Astrocyte of the cerebellum (primary cell): Measurements from ENCODE around the gene ATP2A3.

ENCODE experiments used
- DNase-seq: peaks from one replicate; pipeline ENCODE4 v3.0.0-alpha.2; 2011; ENCODE audit warnings: low read depth
- H3K4me3 ChIP-seq: 2 replicates; pipeline ENCODE4 v1.5.1; 2011; ENCODE audit warnings: mild to moderate bottlenecking, low read depth, low read length, moderate library complexity
- in situ Hi-C: cut with HindIII; loops from 2 replicates; pipeline ENCODE4 v1.10.0; 2017; ENCODE audit warnings: low sequenced_read_pairs
- TF ChIP-seq, protein P1 (sequence below): IDR thresholded peaks from 2 replicates; pipeline ENCODE4 v1.5.1; 2012; ENCODE audit warnings: low read length, low read depth, moderate library complexity, mild to moderate bottlenecking; ENCODE audit errors: missing control alignments

Gene ATP2A3

DNA sequence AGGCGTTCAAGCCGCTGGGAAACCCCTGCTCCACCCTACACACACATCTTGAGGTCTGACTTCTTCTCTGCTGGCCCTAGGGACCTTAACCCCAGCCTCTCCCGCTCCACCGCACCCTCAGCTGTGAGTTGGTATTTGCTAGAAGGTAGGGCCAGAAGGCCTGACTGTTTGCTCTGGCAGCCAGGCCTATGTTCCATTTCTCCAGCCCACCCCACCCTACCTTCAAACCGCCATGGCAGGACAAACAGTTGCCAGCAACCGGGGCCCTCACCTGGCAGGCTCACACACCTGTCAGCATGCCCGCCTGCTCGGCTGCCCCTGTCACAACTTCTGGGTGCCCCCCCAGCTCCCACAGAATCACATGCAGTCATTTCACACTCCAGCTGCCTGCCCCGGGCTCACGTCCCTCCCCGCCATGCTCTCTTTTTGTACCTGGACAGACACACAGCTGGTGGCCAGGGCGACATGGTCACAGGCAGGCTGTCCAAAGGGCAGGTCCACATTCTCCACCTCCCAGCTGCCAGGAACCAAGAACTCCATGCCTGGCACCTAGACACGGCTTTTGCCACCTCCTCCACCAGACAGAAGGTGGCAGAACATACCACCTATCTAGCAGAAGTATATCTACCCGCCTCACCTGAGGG is 2.6 kb upstream of the ATP2A3 start:
- TF ChIP-seq, protein P1, sequence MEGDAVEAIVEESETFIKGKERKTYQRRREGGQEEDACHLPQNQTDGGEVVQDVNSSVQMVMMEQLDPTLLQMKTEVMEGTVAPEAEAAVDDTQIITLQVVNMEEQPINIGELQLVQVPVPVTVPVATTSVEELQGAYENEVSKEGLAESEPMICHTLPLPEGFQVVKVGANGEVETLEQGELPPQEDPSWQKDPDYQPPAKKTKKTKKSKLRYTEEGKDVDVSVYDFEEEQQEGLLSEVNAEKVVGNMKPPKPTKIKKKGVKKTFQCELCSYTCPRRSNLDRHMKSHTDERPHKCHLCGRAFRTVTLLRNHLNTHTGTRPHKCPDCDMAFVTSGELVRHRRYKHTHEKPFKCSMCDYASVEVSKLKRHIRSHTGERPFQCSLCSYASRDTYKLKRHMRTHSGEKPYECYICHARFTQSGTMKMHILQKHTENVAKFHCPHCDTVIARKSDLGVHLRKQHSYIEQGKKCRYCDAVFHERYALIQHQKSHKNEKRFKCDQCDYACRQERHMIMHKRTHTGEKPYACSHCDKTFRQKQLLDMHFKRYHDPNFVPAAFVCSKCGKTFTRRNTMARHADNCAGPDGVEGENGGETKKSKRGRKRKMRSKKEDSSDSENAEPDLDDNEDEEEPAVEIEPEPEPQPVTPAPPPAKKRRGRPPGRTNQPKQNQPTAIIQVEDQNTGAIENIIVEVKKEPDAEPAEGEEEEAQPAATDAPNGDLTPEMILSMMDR = no peak
- no peak overlapping the region for H3K4me3 ChIP-seq
- in situ Hi-C loops = no loop called here
- DNase-seq = no peak

DNA sequence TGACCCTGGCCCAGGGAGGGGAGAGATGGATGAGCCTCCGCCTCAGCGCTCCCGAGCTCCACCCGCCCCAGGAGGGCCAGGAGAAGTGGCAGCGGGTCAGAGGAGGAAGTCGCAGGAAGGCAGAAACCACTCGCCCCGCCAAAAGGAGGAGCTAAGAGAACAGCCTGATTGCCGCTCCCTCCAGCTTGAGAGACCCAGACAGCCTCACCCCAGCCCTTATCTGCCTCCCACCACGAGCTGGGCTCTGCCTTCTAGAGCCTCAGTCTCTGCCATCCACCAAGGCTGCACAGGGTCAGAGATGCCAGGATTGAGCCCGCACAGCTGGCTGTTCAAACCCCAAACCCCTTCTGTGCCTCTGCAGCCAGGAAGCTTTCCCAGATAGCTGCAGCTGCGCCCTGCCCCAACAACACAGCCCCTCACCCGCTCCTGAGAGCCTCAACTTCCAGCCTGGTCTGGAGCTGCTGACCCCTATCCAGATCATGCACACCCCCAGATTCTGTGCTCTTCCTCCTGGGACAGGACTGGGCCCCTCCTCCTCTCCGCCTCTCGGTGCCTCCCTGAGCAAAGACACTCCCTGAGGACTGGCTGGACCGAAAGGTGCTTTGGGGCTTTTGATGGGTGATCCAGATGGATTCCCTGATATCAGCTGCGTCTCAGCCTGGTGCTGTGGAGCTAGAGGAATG is 1.0 kb upstream of the ATP2A3 start:
- DNase-seq = no peak
- H3K4me3 ChIP-seq = no peak overlapping the region
- TF ChIP-seq, protein P1 = no peak
- in situ Hi-C loops = no loop called here

DNA sequence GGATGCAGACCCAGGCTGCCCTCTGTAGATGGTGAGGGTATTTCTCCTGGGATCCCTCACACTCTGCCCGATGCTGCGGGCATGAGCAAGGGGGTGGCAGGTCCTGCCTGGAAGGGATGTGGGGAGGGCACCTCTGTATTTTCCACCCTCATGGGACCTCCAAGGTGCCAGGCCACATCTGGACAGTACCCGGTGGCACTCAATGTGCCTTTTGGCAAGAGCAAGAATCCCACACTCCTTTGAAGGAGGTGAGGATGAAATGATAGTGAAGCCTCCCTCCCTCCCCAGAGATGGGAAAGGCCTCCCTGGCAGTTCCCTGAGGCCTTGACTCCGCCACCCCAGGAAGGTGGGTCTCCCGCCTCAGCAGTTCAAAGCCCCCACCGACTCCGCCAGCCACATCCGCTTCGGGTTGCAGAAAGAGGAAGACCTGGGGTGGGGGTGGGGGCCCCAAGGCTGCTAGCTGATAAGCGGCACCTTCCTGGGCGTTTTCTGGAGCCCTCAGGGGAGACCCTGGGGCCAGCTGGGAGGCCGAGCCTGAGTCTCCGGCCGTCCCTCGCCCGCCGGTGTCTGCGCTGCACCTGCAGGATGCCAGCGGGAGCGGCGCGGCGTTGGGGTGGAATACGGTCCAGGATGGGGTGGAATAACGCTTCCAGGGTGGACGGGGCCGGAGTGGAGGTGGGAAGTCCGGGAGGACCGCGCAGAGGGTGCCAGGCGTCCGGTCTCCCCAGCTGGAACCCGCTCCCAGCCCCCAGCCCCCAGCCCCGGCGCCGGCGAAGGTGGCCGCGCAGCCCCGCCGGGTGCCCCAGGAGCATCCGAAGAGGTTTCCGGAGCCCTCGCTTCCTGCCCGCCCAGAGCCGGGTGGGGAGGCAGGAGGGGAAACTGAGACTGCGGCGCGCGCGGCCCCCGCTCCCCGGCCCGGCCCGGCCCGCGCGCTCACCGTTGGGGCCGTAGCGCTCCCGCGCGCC is 718 bp downstream of the ATP2A3 start:
- DNase-seq = no peak
- no peak overlapping the region for H3K4me3 ChIP-seq
- TF ChIP-seq, protein P1 = no peak
- in situ Hi-C loops = no loop called here

GRCh38 chr17:3962965-3963236 is 1.3 kb downstream of the ATP2A3 start:
- in situ Hi-C loops = no loop called here
- no peak overlapping the region for H3K4me3 ChIP-seq
- DNase-seq = no peak

DNA sequence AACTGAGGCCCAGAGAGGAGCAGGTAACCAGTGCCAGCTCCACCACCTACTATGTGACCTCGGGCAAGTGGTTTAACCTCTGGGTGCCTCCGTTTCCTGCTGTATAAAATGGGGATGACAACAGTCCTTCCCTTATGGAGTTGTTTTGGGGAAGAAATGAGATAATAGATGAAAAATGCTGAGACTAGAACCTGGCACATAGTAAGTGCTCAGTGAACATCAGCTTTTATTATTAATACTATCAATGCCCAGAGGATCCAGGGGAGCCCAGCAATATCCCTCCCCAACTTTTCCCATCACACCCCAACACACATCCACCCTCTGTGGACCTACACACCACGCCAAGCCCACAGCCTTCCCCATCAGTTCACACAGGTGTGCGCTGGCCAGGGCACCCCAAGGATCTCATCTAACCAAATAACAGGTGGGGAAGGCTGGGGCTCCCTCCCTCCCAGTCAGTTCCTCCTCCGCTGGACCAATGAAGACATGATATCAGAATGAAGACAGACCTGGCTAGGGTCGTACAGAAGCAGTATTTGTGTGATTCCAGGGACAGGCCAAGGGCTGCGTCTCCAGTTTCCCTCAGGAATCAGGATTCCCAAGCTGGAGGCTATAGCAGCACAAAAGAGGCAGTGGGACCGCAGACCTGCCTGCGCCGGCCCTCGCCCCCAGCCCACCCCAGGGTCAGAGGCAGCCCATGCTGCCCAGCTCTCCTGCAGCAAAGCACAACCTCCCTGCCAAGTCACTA is 1.8 kb downstream of the ATP2A3 start:
- no peak overlapping the region for H3K4me3 ChIP-seq

More at GRCh38 chr17:3962965-3963236, 1.3 kb downstream of the ATP2A3 start:
- TF ChIP-seq, protein P1 = no peak

More for the DNA sequence above, 1.8 kb downstream of the ATP2A3 start:
- TF ChIP-seq, protein P1 = no peak
- DNase-seq = no peak
- in situ Hi-C loops = no loop called here
